HCT116 (cell line): ENCODE data around the gene RHOD.

ENCODE experiments used
- CTCF ChIP-seq, 3 experiments: fragments of 200-600 bp in 1 of 3; sonication (generic) in 1 of 3; IDR thresholded peaks in 2 of 3; conservative IDR thresholded peaks in 1 of 3; 2 replicates each; pipeline ENCODE4 v1.5.1; 2012 to 2017; ENCODE audit warnings: low read depth in 2 of 3, low read length in 2 of 3, antibody characterized with exemption in 1 of 3, borderline replicate concordance in 1 of 3, control low read depth in 1 of 3, mild to moderate bottlenecking in 1 of 3, mixed read lengths in 1 of 3, mixed run types in 1 of 3, moderate library complexity in 1 of 3; ENCODE audit not compliant: insufficient read depth in 1 of 3
- ELF1 ChIP-seq: IDR thresholded peaks from 2 replicates; pipeline ENCODE4 v1.6.1; 2012; ENCODE audit warnings: low read depth, borderline replicate concordance
- EZH2 ChIP-seq: fragments of 200-600 bp; sonication (generic); IDR thresholded peaks from 2 replicates; pipeline ENCODE4 v1.6.1; 2017; ENCODE audit warnings: antibody characterized with exemption, mixed run types
- EZH2phosphoT487 ChIP-seq: fragments of 200-600 bp; IDR thresholded peaks from 2 replicates; pipeline ENCODE4 v1.6.1; 2018; ENCODE audit warnings: antibody characterized with exemption, borderline replicate concordance

- TF ChIP-seq ELF1 (no peak), EZH2 (no peak), EZH2phosphoT487 (no peak), CTCF (IDR thresholded peaks at IDR 0.05 in 2 of 3, conservative IDR thresholded peaks at IDR 0.05 in 1 of 3; ENCODE audit: borderline replicate concordance in 1 of 3, insufficient read depth in 1 of 3, low read depth in 2 of 3, low read length in 2 of 3) (no peak)
Measured at GRCh38 chr11:67027943-67028542, 28.6 kb upstream of the RHOD start.
